Neural crest cell (in vitro differentiated cells): ENCODE measurements around the gene XPOT. TPM values are rescaled to one million over a fixed set of nuclear protein-coding genes. Genes with fewer than 3 reads are reported as not detected.

ENCODE experiments used
- DNase-seq: peaks from one replicate; pipeline ENCODE4 v3.0.0; 2021; ENCODE audit warnings: low read depth, mixed read lengths, low spot score
- H3K27ac Mint-ChIP-seq: one replicate; pipeline ENCODE4 v1.8.0; 2021; ENCODE audit warnings: mild to moderate bottlenecking, mixed read lengths; ENCODE audit not compliant: unreplicated experiment
- H3K27me3 Mint-ChIP-seq: 2 replicates; pipeline ENCODE4 v1.8.0; 2021; ENCODE audit warnings: low read depth, mild to moderate bottlenecking, mixed read lengths
- H3K36me3 Mint-ChIP-seq: 2 replicates; pipeline ENCODE4 v1.8.0; 2021; ENCODE audit warnings: low read depth, mild to moderate bottlenecking, mixed read lengths
- H3K4me1 Mint-ChIP-seq: 2 replicates; pipeline ENCODE4 v1.8.0; 2021; ENCODE audit warnings: mixed read lengths
- H3K4me3 Mint-ChIP-seq: one replicate; pipeline ENCODE4 v1.8.0; 2021; ENCODE audit warnings: mild to moderate bottlenecking, mixed read lengths
- H3K9me3 Mint-ChIP-seq: 2 replicates; pipeline ENCODE4 v1.8.0; 2021; ENCODE audit warnings: mixed read lengths
- CTCF ChIP-seq: fragments of 200-600 bp; sonication (generic); conservative IDR thresholded peaks from 2 replicates; pipeline ENCODE4 v1.5.0; 2021; ENCODE audit warnings: antibody characterized with exemption, mild to moderate bottlenecking
- total RNA-seq: library from RNA; stranded (reverse); gene quantifications from 2 replicates; pipeline ENCODE4 v1.2.1, GENCODE V29; 2021

XPOT gene
- total RNA-seq, 1 donor from 2014 or later, result 103 TPM

- TF ChIP-seq CTCF, result no peak
- Mint-ChIP-seq H3K4me3 (no peak overlapping the region), H3K36me3 (peaks cover 7% of the 10 kb centered on the region), H3K27ac (no peak overlapping the region), H3K27me3 (no peaks in the 10 kb centered on the region), H3K4me1 (no peaks in the 10 kb centered on the region), H3K9me3 (no peaks in the 10 kb centered on the region)
- no peak for DNase-seq
Observed at GRCh38 chr12:64497903-64498302, 93.7 kb downstream of the XPOT start.

- H3K27ac Mint-ChIP-seq, result no peak overlapping the region
- H3K9me3 Mint-ChIP-seq, result no peaks in the 10 kb centered on the region
- no peaks in the 10 kb centered on the region for H3K4me1 Mint-ChIP-seq
- DNase-seq, result no peak
- TF ChIP-seq CTCF, result no peak
- peaks cover 7% of the 10 kb centered on the region for H3K36me3 Mint-ChIP-seq
- no peak overlapping the region for H3K4me3 Mint-ChIP-seq
- H3K27me3 Mint-ChIP-seq, result no peaks in the 10 kb centered on the region
Observed at GRCh38 chr12:64500394-64500793, 96.2 kb downstream of the XPOT start.

Other genes starting within 250 kb of the XPOT start
- 5.6 and 6.9 TPM in 2 replicates for gene KICS2, start 182.1 kb upstream of the XPOT start, total RNA-seq
- gene C12orf56, start 13.6 kb upstream of the XPOT start, total RNA-seq, result 0.51 and 1.2 TPM in 2 replicates
- gene TBK1, start 47.7 kb downstream of the XPOT start, total RNA-seq, result 16.4 and 19.2 TPM in 2 replicates
- gene RASSF3, start 206.1 kb downstream of the XPOT start, total RNA-seq, result 18.1 and 19.0 TPM in 2 replicates